GM19328 (cell line): ENCODE results near the gene GPM6B.

Experiments
- ATAC-seq: cut with Tn5 transposase; IDR thresholded peaks from one replicate; pipeline ENCODE4 v1.9.1; 2021; ENCODE audit warnings: mild to moderate bottlenecking, moderate library complexity; ENCODE audit not compliant: unreplicated experiment

Gene GPM6B

DNA sequence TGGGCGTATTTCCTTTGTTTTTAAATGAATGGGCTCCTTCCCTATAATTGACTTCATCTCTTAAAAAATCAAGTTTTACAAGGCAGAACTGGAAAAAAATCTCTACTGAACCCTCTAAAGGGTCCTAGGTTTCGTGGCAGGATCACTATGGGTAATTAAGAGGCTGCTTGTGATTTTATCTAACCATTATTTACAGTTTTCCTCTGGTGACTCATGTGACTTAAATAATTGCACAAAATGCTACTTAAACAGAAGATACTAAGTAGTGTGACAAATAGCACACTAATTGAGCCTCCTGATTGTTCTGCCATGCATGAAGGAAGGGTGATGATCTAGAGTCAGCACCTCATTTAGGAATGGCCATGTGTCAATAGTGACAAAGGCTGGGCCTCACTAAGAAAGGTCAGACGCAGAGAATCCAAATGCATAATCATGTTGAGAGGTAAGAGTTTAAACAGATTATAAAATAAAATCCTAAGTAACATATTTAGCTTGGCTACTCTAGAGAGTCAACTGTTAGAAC lies 46.8 kb downstream of the GPM6B start:
- ATAC-seq = no peak

DNA sequence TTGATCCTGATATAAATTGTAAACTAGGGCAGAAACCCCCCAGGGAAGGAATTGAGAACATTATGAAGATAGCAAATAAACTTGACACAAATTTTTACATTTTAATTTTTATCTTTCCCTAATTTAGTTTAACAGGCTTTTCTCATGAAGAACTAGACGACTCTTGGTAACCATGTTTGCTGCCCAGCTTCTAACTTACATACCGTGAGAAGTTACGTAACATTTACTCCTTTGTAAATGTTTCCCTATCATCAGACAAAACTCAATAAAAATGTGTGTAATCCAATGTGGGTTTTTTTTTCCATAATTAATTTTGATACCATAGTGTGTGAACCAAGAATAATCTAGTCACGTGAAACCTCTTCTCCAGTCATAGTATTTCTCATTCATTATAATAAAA lies 48.0 kb downstream of the GPM6B start:
- ATAC-seq = no peak

DNA sequence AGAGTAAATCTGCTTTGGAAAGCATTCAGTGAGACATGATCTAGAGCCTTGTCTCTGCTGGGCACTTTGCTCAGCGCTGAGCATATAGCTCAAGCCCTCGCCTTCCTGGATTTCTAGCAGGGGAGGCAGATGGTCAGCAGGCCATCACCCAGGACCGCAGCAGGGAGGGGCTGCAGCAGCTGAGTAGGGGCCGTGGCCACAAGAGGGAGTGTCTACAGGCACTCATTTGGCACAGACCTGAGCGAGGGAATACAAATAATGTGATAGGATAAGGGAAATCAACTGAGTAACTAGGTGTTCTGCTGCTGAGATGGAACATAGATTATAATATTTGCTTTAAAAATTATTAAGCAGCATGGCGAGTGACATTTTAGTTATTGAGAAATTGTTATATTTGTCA lies 52.1 kb downstream of the GPM6B start:
- no peak for ATAC-seq

DNA sequence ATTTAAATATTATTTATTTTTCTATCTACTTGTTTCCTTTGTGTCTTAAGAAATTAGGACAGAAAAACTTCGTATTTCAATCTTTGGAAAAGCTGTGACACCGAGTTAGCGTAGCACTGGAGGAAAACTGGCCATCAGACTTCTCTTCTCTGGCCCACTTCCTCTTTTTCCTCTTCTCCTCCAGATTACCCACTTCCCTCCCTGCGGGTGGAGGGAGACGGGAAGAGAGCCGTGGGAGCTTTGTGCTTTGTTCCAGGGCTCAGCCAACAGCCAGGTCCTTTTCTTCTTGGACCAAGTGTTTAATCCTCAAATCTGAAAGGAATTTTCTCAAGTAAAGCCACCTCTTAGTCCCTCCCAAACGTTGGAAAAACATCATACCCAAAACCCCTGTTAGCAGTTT lies 52.6 kb downstream of the GPM6B start:
- no peak for ATAC-seq

DNA sequence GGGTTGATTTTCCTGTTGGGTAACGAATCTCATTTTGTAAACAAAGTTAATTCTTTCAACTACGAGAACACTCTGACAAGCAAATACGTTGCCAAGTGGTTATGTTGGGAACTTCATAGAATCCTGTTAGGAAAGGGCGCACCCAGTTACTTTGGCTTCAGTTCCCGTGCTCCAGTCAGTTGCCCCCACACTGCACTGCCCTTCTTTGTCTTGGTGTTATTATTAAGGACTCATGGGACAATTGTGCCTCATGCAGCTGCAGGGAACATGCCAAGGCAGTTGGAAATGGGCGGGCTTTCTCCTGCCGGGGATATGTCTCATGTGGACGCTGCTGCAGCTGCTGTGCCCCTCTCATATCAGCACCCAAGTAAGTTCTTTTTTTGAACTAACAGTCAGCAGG lies 53.4 kb downstream of the GPM6B start:
- ATAC-seq = no peak

DNA sequence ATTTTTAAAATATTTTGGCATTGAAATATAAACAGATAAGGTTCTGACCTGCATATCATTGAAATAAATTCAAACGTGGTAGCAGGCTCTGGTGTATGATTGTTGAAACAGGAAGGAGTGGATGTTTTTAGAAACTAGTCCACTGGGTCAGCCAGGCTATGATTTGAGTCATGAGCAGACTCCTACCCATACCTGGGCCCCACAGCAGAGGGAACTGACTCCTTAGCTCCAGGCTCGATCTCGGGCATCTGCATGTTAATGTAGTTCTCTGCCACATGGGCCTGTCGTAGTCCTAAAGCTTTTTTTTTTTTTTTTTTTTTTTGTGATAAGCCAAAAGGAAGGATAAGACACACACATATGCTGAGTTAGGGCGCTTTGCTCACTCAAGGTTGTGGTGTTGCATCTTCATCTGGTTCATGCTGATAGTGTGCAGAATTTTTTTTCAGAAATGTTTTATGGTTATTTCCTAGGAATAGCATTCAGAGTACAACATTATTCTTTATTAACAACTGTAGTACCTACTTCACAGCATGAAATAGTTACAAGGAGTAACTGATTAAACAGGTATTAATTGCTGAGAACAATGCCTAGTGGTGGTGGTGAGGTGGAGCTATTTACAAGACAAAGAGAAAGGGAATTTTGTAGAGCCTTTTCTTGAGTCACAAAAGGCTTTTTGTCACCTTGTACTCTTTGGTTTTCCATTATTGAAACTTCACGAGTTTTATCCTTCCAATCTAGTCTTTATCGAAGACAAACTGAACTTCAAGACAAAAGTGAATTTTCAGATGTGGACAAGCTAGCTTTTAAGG lies 55.1 kb downstream of the GPM6B start:
- peak; percentile 35 for ATAC-seq

DNA sequence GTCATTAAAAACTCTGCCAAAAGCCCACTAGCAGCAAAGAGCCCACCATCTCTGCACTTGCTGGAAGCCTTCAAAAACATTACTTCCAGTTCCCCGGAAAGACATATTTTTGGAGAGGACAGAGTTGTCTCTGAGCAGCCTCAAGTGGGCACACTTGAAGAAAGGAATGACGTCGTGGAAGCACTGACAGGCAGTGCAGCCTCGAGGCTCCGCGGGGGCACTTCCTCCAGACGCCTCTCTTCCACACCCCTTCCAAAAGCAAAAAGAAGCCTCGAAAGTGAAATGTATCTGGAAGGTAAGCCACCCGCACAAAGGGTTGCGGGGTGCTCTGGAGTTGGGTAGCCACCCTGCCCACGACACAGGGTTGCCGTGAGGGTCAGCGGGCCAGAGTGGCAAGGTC lies 56.5 kb downstream of the GPM6B start:
- no peak for ATAC-seq

DNA sequence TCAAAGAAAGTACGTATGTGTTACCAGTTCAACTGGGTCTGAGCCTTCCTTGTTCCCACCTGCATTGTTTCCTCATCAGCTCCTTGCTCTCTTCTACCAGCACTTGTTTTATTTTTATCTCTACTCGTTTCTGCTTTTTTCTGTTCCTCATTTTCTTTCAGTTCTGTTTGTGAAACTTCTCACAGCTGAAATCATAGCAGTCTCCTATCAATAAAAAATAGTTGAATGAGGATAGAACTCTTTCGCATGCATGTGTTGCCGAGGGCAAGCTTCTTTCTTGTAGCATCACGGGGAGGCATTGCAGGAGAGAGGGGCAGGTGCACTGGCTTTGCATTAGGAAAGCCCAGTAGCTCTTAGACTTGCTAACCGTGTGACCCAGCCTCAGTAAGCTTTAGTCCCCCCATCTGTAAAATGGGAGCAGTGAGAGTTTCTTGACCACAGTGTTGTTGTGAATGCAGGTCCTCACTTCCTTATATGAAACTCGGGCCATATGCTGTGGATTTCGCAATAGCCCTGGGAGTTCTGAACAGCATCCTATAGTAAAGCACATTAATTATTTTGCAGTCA lies 57.7 kb downstream of the GPM6B start:
- peak; percentile 65 for ATAC-seq

DNA sequence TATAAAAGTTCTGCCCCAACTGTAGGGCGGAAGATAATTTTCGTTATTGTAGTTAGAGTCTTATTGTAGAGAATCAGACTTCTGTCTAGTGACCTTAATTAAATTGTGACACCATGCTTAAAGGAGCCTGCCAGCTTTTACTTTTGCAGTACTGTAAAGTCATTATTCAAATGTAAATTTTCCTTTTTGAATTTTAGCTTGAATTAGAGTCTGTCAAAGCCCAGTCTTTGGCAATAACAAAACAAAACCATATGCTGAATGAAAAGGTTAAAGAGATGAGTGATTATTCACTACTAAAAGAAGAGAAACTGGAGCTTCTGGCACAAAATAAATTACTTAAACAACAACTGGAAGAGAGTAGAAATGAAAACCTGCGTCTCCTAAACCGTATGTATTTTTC lies 60.5 kb downstream of the GPM6B start:
- no peak for ATAC-seq

DNA sequence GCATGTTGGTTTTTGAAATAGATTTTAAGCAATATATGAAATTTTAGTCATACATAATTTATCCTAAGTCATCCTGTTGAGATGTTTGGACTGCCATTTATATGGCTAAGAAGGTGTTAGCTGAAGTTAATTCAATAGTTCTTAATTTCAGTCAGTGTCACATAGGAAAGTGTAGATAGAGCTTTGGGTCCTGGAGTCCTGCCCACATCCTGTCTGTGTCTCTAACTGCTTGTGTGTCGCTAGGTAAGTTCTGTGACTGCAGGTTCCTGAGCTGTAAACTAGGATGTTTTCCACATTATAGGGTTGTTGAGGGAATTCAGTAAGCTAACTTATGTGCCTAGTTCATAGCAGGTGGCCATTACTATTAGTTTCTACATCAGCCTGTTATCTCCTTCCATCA lies 61.6 kb downstream of the GPM6B start:
- no peak for ATAC-seq

DNA sequence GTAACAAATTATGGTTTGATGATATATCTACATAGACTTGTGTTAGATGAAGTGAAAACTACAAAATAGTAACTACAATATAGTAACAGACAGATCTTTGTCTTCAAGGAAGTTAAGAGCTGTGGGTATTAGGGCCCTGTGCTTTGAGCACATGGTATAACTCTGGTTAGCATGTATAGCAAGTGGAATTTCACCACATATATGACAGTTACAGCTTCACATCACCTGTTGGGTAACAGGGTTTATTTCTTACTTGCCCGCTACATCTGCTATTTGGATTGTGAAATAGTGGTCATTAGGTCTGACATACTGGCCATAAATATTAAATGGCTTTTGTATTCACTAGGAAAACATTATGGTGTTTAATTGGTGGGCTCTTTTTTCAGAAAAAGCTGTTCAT lies 62.1 kb downstream of the GPM6B start:
- no peak for ATAC-seq

DNA sequence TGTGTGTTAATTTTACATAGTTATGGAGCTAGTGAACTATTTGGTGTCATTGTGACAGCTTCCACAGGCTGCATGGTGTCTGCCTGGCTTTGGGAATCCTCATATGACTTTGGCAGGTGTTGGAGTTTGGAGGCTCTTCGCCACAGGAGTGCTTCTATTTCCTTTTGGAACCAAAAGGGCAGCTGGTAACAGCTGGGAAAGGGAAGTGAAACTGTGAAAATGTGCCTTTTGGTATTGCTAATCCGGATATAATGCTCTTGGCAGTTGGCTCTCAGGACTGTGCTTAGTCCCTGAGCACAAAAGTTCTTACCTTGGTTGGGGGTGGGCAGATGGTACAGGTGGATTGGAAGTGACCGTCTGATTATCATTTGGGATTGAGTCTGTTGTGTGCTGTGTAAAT lies 64.2 kb downstream of the GPM6B start:
- no peak for ATAC-seq

DNA sequence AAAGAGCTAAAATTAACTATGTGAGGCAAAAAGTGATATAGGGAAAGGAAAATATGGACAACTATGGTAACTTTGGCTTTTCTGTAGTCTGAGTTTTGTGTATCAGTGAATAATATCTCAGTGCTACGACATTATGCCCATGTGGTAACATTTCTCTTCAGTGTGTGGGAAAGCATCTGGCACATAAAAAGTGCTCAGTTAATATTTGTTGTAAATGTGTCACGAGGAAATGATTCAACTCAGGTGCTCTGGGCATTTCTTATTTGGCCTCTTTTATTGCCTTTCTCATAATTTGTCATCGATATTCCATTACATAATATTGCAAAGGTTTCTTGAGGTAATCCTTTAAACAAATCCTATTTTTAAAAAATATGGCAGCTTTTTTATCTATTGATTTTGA lies 64.8 kb downstream of the GPM6B start:
- no peak for ATAC-seq

DNA sequence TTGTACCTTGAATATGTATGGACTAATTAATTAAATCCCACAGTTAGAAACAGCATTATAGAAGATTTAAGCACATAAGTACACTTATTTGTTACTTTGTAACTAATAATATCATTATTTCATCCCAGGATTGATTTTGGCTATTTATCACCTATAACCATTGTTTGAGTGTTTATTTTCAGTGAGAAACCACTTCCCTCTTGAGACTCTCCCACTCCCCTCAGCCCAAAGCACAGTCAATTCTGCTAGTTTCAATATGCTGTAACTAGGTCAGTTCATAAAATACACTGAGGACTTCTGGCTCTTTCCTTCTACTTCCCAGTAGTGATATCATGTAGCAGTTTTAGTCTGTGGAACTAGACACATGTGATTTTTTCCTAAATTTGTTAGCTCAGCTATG lies 66.1 kb downstream of the GPM6B start:
- no peak for ATAC-seq

DNA sequence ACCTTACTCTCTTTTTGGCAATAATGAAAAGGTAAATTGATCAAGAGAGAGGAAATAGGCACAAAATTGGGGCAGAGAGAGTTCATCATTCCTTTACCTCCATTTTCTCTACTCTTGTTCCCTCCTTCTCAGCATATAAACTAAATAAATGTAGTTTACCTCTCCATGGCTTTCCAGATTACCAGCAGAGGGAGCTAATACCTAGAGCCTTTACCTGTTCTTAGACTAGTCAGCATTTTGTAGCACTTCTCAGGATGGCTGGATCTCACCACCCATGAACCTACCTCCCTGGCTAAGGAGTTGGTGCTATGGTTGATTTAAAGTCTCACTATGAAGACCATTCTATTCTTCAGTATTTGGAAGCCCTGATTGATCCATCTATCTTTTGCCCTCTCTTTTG lies 66.7 kb downstream of the GPM6B start:
- no peak for ATAC-seq

DNA sequence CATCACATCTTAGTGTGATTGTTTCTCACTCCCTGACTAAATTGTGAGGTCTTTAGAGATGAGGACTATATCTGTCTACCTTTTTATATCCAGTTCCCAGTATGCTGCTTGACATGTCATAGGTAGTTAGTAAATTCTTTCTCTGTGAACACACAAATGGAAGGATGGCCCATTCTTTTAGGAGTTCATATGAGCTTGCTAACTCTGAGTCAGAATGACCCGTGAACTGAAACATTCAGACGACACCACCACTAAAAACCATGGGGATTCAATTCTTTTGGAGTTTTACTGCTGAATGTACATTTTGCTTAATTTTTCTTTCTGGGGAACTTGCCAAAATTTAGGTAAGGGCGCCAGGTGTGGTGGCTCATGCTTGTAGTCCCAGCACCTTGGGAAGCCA lies 68.4 kb downstream of the GPM6B start:
- ATAC-seq = no peak

DNA sequence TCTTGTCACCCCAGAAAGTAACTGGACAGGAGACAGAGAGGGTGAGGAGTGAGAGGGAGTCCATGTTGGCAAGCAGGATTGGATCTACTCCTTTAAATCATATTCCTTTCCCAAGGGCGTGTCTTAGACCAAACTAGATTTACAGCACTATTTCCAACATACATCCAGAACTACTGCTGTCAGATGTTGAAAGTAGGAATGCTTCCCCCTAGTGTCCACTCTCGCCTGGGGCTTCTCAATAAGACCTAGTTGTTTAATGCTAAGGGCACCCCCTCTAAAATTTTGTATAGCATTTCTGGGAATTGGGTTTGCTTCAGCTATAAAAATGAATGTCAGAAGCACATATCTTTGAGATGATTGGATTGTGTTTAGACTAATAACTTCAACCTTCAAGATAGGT lies 69.1 kb downstream of the GPM6B start:
- no peak for ATAC-seq

DNA sequence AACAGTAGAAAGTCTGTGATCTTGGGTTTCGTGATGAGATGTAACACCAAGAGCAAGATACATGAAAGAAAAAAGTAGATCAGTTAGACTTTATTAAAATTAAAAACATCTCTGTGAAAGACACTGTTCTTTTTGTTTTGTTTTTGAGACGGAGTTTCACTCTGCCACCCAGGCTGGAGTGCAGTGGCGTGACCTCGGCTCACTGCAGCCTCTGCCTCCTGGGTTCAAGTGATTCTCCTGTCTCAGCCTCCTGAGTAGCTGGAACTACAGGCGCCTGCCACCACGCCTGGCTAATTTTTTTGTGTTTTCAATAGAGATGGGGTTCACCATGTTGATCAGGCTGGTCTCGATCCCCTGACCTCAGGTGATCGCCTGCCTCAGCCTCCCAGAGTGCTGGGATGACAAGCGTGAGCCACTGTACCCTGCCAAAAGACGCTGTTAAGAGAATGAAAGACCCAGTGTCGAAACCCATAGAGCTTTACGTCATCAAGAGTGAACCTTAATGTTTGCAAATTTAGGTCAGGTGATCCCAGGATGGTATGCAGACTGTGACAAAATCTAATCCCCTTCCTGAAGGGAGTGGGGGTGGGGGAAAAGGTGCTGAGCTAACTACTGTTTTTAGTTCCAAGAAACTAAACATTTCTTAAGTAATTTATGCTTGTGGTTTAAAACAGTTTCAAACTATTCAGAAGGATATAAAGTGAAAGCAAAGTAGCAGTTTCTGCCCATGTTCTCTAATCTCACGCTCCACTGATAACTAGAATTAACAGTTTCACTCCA lies 74.3 kb downstream of the GPM6B start:
- peak; percentile 78 for ATAC-seq

DNA sequence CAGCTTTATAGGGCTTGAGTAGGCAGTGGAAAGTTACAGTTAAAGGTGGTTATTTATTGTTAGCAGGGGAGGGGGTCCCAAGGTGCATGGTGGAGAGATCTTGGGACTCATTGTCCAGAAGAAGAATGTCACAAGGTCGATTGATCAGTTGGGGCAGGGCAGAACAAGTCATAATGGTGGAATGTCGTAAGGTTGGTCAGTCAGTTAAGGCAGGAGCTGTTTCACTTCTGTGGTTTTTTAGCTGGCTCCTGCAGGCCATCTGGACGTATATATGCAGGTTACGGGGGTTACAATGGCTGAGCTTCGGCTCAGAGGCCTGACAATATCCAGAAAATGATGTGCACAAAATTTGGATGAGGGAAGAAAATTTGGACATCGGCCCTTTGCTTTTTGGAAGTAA lies 75.2 kb downstream of the GPM6B start:
- no peak for ATAC-seq

DNA sequence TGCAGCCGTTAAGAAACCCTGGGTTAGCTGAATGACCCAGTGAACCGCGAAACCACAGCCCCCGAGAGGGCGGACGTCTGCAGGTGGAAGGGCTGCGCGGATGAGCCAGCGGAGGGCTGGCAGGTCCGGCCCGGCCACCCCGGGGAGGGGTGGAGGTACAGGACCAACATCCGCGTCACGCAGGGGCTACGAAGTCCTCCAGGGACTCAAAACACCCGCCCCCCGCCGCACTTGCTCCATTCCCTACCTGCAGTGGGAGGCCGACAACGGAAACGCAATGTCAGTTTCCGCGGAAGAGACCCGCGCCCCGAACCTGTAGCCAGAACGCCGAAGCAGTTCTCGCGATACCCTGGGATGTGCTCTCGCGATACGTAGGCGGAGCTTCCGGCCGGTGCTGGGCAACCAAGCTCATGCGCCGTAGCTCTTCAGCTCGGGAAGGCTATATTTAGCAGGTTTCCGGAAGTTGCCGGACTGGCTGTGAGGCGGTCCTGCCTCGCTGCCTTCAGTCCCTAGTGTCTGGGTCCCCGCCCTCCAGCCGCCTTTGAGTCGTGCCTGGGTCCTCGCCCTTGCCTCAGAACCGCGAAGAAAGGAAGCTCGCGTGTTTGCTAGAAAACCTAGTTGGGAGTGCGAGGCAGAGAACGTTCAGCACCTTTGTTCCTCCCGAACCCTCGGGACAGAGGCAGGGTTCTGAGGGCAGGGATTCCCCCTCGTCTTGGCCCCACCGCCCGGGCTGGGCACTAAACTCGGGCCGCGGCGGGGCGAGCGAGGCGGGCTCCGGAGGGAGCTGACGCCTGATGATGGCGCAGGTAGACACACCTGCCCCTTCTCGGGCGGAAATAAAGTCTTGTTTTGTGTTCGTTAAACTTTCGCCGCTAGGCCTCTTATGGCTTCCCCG lies 82.4 kb downstream of the GPM6B start, which contains the start of the genes OFD1 and TRAPPC2:
OFD1 (plus strand) TSS at position 471 of the 895 bp plus-strand sequence; CDS start at position 795, 324 bp downstream.
TRAPPC2 (minus strand) TSS at position 343 of the 895 bp plus-strand sequence. CDS start 14,657 bp downstream, outside the sequence.
- peak; percentile 93 for ATAC-seq

DNA sequence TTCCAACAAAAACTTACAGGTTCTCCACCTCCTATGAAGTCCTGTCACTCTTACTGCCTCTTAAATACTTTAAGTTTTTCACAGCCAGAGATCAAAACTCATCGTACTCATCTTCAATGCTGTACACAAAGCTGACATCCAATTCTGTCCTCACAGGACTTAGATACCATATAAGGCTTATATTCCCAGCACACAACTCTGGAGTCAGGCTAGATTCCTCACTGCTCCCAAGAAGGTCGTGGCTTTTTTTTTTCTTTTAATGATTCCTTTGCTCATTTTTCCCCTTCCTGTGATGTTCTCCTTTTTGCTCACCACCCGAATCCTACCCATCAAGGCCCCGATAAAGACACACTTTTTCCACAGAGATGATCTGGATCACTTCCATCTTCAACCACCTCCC lies 83.4 kb downstream of the GPM6B start:
- no peak for ATAC-seq
